Stimulated activated CD4-positive, alpha-beta T cell treated with anti-CD3 and anti-CD28 coated beads, Interleukin-12 subunit alpha, Interleukin-12 subunit beta, amount 100 ng/mL, for 4 hours (primary cell): ENCODE data around the gene ZNF662.
A peak's percentile ranks its signal among the peaks of the same experiment; 100 is the strongest.
"Not testable (repeated sequence)": the region's sequence is repeated elsewhere in the genome, so short reads cannot be mapped to it uniquely, and the experiment has no call there.

Experiments
- DNase-seq: peaks from one replicate; pipeline ENCODE4 v3.0.0-alpha.2; 2020

The ZNF662 gene

DNA sequence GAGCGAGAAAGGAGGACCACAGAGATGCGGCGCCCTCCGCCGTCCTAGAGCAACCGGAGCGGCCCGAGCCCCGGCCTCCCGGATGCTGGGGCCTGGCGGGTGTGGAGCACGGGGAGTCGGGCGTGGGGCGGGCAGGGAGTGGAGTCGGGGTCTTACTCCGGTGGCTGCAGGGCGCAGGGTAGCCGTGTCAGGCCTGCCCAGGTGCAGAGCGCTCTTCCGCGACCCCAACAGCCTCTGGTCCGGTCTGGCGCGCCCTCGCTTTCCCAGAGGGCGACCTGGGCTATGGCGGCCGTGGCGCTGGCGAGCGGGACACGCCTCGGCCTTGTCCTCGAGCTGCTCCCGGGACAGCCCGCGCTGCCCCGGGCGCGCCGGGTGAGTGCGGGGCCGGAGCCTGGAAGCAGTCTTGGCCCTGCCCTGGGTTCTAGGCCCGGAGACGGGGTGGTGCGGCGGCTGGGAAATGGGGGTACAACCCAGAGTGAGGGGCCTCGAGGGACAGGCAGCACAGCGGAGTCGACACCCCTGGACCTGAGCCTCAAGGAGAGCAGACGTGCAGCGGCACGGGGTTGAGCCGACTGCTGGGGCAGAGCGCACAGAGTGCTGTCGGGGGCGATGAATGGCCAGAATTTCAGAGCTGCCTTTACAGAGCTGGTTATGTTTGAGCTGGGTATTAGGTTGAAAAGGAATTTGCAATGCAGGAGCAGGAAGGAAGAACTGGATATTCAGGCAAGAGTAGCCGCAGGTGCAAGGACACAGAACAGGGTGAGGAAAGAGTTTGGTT, at the start of gene ZNF662:
ZNF662 (plus strand) TSS at position 73 of the 778 bp plus-strand sequence. CDS start 1,973 bp downstream, outside the sequence.
- peak; percentile 36 for DNase-seq

DNA sequence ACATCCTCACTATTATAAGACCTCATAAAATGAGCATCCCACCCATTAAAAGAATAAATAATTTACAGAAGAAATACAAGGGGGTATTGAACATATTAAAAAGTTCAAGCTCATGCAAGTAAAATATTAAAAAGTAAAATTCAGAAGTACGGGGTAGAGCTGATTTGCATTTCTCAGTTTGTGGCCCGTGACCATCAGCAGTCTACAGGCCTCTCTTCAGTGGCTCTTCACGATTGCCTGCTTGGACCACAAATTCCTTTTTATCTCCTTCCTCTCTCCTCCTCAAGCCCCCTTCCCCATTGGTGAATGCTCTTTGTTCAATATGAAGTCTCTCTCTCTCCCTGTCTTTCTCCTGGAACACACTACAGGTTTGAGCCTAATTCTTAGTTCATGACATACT, 49.4 kb upstream of the ZNF662 start:
- no peak for DNase-seq

GRCh38 chr3:42864321-42864950, 41.5 kb upstream of the ZNF662 start:
- DNase-seq: no peak

DNA sequence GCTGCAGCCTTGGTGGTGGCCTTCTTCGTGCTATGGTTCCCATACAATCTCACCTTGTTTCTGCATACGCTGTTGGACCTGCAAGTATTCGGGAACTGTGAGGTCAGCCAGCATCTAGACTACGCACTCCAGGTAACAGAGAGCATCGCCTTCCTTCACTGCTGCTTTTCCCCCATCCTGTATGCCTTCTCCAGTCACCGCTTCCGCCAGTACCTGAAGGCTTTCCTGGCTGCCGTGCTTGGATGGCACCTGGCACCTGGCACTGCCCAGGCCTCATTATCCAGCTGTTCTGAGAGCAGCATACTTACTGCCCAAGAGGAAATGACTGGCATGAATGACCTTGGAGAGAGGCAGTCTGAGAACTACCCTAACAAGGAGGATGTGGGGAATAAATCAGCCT, 40.7 kb upstream of the ZNF662 start:
- no peak for DNase-seq

- DNase-seq: no peak
Observed at GRCh38 chr3:42867138-42867537, 38.8 kb upstream of the ZNF662 start.

- no peak for DNase-seq
Observed at GRCh38 chr3:42868841-42869240, 37.1 kb upstream of the ZNF662 start.

DNA sequence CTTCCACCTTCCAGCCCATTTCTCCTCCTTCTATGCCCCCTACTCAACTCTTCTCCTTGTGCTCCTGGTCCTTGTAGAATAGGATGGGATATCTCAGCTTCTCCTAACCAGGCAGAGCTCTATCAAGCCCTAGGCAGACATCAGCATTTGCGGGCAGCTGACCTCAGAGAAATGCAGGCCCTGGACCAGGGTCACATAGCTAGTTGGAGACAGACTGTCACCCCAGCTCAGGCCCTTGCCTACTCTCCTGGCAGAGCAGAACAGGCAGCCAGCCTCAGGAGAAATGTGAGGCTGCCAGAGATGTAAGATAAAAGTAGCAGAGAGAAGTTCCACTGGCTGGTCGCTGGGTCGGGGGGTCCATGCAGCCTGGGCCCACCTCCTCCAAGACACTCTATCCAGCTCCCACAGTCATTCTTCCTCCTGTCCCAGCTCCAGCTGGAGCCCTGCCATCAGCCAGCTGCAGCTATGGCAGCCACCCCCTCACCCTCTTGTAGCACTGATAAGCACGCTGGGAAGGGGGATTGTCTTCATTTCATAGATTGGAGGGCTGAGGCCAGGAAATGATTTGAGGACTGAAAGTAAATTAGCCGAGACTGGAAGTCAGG, 34.2 kb upstream of the ZNF662 start:
- no peak for DNase-seq

- DNase-seq: no peak
Observed at GRCh38 chr3:42872718-42873117, 33.2 kb upstream of the ZNF662 start.

GRCh38 chr3:42873221-42873982, 32.5 kb upstream of the ZNF662 start:
- DNase-seq: no peak

GRCh38 chr3:42874749-42875148, 31.2 kb upstream of the ZNF662 start:
- DNase-seq: no peak

DNA sequence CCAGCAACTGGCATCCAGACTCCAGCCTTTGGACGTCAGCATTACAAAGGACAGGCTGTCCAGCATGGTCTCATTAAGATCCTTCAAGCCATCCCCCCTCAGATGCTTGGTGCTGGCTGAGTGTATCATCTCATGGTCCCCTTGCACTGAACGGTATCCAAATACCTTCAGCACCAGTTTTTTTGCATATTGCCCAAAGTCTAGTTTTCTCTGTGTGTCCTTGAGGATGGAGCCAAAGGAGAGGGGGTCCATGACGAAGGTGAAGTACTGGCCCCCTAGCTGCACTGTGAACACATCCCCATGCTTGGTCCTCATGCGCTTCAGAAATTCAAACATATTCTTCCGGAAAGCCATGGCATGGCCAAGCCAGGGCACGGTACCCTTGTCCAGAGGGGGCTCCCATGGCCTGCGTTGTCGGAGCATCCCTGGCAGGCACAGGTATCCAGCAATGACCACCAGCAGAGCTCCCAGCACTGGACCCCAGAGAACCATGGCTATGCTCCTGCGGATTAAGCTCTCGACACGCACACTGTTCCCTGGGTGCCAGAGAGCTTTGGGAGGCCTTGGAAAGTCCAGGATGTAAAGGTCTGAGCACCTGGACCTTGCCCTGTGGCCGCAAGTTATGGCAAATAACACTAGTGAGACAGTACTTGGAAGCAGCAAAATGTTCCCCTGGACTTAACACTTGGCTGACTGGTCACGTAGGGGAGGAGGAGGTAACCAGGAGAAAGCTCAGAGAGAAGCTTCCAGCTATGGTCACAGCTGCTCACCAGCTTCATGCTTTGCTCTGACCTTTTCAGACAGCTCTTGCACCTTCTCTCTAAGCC, 30.4 kb upstream of the ZNF662 start, which contains the start of gene CYP8B1:
CYP8B1 (minus strand) TSS at position 555 of the 827 bp plus-strand sequence; CDS start at position 492, 63 bp downstream.
- no peak for DNase-seq

GRCh38 chr3:42876401-42876800, 29.5 kb upstream of the ZNF662 start:
- no peak for DNase-seq

DNA sequence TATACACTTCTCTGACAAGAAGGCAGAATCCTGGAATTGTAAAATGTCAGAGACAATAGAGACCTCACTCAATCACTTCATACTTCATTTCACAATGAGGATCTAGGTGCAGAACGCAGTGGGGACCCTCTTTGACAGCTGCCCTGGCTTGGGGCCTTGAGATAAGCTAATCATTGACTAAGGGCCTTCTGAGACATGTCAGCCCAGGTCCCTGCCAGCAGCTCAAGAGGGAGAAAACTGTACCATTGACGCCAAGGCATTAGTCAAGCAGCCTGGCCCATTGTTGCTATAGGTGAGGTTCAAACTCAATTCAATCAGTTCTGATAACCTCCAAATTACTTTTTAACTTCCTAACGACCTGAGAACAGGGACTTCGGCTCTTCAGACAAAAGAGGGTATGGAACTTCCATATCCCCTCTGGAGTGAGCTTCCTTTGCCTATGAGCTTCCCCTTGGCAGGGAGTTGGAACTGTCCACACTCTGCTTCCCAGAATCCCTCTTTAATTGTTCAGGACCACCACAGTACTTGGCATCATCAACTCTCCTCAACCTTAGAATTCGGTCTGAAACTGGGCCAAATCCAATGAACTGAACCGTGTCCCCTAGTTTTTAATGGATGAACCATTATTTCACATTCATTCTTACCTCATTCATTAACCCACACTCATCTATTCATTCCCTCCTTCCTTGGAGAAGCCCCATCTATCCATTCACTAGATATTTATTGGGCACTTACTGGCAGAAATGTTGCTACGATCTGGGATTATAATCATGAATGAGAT, 28.8 kb upstream of the ZNF662 start:
- DNase-seq: no peak

- no peak for DNase-seq
Observed at GRCh38 chr3:42877881-42878280, 28.1 kb upstream of the ZNF662 start.

DNA sequence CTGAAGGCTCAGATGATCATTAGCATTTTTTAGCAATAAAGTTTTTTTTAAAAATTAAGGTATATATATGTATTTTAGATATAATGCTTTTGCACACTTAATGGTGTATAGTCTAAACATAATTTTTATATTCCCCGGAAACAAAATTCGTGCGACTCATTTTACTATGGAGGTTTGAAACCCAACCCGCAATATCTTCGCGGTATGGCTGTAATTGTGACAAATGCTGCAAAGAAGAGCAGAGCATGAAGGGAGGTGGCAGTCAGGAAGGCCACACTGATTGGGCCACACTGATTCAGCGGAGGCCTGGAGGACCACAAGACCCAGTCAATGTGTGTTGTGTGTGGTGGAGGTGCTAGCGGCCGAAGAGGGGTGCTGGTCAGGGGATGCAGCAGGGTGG, 25.8 kb upstream of the ZNF662 start:
- no peak for DNase-seq

GRCh38 chr3:42880601-42881451, 25.1 kb upstream of the ZNF662 start:
- DNase-seq: peak; percentile 83

DNA sequence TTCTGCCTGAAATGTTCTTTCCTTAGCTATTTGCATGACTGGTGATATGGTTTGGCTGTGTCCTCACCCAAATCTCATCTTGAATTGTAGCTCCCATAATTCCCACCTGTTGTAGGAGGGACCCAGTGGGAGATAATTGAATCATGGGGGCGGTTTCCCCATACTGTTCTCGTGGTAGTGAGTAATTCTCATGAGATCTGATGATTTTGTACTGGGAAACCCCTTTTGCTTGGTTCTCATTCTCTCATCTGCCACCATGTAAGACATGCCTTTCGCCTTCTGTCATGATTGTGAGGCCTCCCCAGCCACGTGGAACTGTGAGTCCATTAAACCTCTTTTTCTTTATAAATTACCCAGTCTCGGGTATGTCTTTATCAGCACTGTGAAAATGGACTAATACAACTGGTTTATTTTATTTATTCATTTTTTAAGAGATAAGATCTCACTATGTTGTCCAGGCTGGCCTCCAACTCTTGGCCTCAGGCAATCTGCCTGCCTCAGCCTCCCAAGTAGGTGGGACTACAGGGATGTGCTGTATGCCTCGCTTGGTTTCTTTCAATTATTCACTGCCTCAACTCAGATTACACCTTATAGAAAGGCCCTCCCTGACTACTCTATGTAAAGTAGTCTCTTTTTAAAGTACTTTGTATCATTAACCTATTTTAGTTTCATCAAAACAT, 22.6 kb upstream of the ZNF662 start:
- DNase-seq: not testable (repeated sequence)

DNA sequence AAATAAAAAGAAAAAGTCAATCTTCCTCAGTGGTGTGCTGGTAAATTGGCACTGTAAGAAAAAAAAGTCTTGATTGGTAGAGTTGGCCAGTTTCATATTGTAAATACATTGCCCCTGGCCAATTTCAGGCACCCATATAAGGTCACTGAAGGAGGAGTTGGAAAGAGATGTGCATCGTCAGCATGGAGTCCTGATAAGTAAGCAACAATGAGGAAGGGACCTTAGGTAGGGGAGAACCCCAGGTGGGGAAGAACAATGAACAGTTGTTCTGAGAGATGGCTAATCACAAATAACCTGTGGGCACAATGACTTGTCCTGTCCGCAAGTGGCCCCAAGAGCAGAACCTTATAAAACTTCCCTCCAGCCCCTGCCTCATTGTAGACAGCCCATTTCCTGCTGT, 21.6 kb upstream of the ZNF662 start:
- no peak for DNase-seq

DNA sequence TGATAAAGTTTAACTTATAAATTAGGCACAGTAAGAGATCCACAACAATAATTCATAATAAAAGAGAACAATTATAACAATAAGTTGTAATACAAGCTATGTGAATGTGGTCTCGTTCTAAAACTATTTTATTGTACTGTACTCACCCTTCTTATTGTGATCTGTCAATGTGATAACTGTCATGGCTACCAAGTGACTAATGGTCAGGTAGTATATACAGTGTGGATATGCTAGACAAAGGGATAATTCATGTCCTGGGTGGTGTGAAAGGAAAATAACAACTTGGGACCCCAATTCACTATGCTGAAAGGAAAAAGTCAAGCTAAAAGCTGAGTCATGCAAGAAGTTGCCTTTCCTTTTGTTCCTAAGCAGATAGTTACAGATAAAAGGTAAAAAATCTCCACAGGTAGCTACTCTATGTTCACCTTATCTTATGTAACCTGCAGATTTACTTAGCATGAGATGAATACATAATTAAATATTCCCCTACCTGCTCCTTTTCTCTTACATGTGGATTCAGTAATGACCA, 19.6 kb upstream of the ZNF662 start:
- DNase-seq: no peak

GRCh38 chr3:42887084-42887483, 18.9 kb upstream of the ZNF662 start:
- no peak for DNase-seq
